Peyer's patch (tissue), 4 donors: ENCODE data around the gene PALLD. TPM values are rescaled to one million over a fixed set of nuclear protein-coding genes. Genes with fewer than 3 reads are reported as not detected.
A peak's percentile ranks its signal among the peaks of the same experiment; 100 is the strongest.

Experiments used
- DNase-seq, 3 donors: peaks; one replicate each; pipeline ENCODE4 v3.0.0-alpha.2; 2017 to 2019
- H3K27ac ChIP-seq, 4 donors: fragments of 200-600 bp; sonication (generic); one replicate each; pipeline ENCODE4 v1.5.1; 2016 to 2019
- H3K27me3 ChIP-seq, 2 donors: fragments of 200-600 bp; sonication (generic); one replicate each; pipeline ENCODE4 v1.5.1; 2019
- H3K36me3 ChIP-seq, 3 donors: fragments of 200-600 bp; sonication (generic); one replicate each; pipeline ENCODE4 v1.5.1; 2016 to 2019
- H3K4me1 ChIP-seq, 4 donors: fragments of 200-600 bp; sonication (generic); one replicate each; pipeline ENCODE4 v1.5.1; 2016 to 2019
- H3K4me3 ChIP-seq, 4 donors: fragments of 200-600 bp; sonication (generic); 1 replicate in 3 of 4; 2 replicates in 1 of 4; pipeline ENCODE4 v1.5.1; 2016 to 2019; ENCODE audit warnings: mild to moderate bottlenecking in 1 of 4
- H3K9me3 ChIP-seq, 4 donors: fragments of 200-600 bp; sonication (generic); one replicate each; pipeline ENCODE4 v1.5.1; 2016 to 2019; ENCODE audit warnings: mild to moderate bottlenecking in 1 of 4
- CTCF ChIP-seq, 6 experiments: fragments of 450-650 bp in 4 of 6; fragments of 200-600 bp in 2 of 6; sonication (generic) in 1 of 6; IDR thresholded peaks; one replicate each; pipeline ENCODE4 v1.5.1; 2017 to 2019; ENCODE audit warnings: antibody characterized with exemption in 6 of 6, mild to moderate bottlenecking in 3 of 6, moderate library complexity in 1 of 6
- POLR2A ChIP-seq, 2 donors: fragments of 450-650 bp; IDR thresholded peaks; one replicate each; pipeline ENCODE4 v1.5.1; 2017; ENCODE audit warnings: antibody characterized with exemption in 2 of 2, mild to moderate bottlenecking in 2 of 2, moderate library complexity in 2 of 2
- total RNA-seq, 4 donors: library from RNA; depleted of rRNA; stranded (reverse); fragments of >200 nt; gene quantifications; one replicate each; pipeline ENCODE4 v1.1.0, GENCODE V29; 2016

The PALLD gene
- total RNA-seq, 4 donors from 2014 or later, result 68.0 to 175 (median 78.4) TPM

- no peak for DNase-seq
- Histone ChIP-seq H3K4me3 (no peak overlapping the region), H3K9me3 (no peaks in the 10 kb centered on the region), H3K4me1 (no peaks in the 10 kb centered on the region), H3K27ac (no peak overlapping the region), H3K36me3 (no peaks in the 10 kb centered on the region), H3K27me3 (no peaks in the 10 kb centered on the region)
- TF ChIP-seq POLR2A (IDR thresholded peaks at IDR 0.05) (no peak), CTCF (IDR thresholded peaks at IDR 0.05) (no peak)
These were observed 240.3 kb downstream of the PALLD start for GRCh38 chr4:168736860-168737805.

GRCh38 chr4:168737806-168738172 is 240.9 kb downstream of the PALLD start:
- Histone ChIP-seq H3K9me3 (no peaks in the 10 kb centered on the region), H3K27me3 (no peaks in the 10 kb centered on the region), H3K4me1 (no peaks in the 10 kb centered on the region), H3K4me3 (no peak overlapping the region), H3K36me3 (no peaks in the 10 kb centered on the region), H3K27ac (no peak overlapping the region)
- TF ChIP-seq POLR2A (IDR thresholded peaks at IDR 0.05) (no peak), CTCF (IDR thresholded peaks at IDR 0.05) (no peak)
- no peak for DNase-seq

- no peak overlapping the region for H3K4me3 ChIP-seq
- DNase-seq, result no peak
- no peaks in the 10 kb centered on the region for H3K27me3 ChIP-seq
- no peaks in the 10 kb centered on the region for H3K36me3 ChIP-seq
- no peak overlapping the region for H3K27ac ChIP-seq
- no peak for TF ChIP-seq POLR2A (IDR thresholded peaks at IDR 0.05)
- no peak for TF ChIP-seq CTCF (IDR thresholded peaks at IDR 0.05)
- H3K4me1 ChIP-seq, result no peaks in the 10 kb centered on the region
- no peaks in the 10 kb centered on the region for H3K9me3 ChIP-seq
These were observed 243.0 kb downstream of the PALLD start for GRCh38 chr4:168739886-168740285.

- H3K27me3 ChIP-seq, result no peaks in the 10 kb centered on the region
- H3K4me3 ChIP-seq, result no peak overlapping the region
- H3K9me3 ChIP-seq, result no peaks in the 10 kb centered on the region
- no peak overlapping the region for H3K27ac ChIP-seq
- H3K36me3 ChIP-seq, result no peaks in the 10 kb centered on the region
- no peak for TF ChIP-seq CTCF (IDR thresholded peaks at IDR 0.05)
- no peak for TF ChIP-seq POLR2A (IDR thresholded peaks at IDR 0.05)
- no peaks in the 10 kb centered on the region for H3K4me1 ChIP-seq
- DNase-seq, result no peak
These were observed 243.8 kb downstream of the PALLD start for GRCh38 chr4:168740691-168741090.

GRCh38 chr4:168741281-168742173 is 244.7 kb downstream of the PALLD start:
- peak in 1 of 3 donors; percentile 50 for DNase-seq
- Histone ChIP-seq H3K9me3 (no peaks in the 10 kb centered on the region), H3K4me3 (no peak overlapping the region), H3K4me1 (no peaks in the 10 kb centered on the region), H3K36me3 (no peaks in the 10 kb centered on the region), H3K27me3 (no peaks in the 10 kb centered on the region), H3K27ac (no peak overlapping the region)
- no peak for TF ChIP-seq CTCF (IDR thresholded peaks at IDR 0.05)
- no peak for TF ChIP-seq POLR2A (IDR thresholded peaks at IDR 0.05)
